Peyer's patch (tissue), 4 donors: ENCODE results near the gene IPCEF1. TPM values are rescaled to one million over a fixed set of nuclear protein-coding genes. Genes with fewer than 3 reads are reported as not detected.

Experiments
- DNase-seq, 3 donors: peaks; one replicate each; pipeline ENCODE4 v3.0.0-alpha.2; 2017 to 2019
- H3K27ac ChIP-seq, 4 donors: fragments of 200-600 bp; sonication (generic); one replicate each; pipeline ENCODE4 v1.5.1; 2016 to 2019
- H3K27me3 ChIP-seq, 2 donors: fragments of 200-600 bp; sonication (generic); one replicate each; pipeline ENCODE4 v1.5.1; 2019
- H3K36me3 ChIP-seq, 3 donors: fragments of 200-600 bp; sonication (generic); one replicate each; pipeline ENCODE4 v1.5.1; 2016 to 2019
- H3K4me1 ChIP-seq, 4 donors: fragments of 200-600 bp; sonication (generic); one replicate each; pipeline ENCODE4 v1.5.1; 2016 to 2019
- H3K4me3 ChIP-seq, 4 donors: fragments of 200-600 bp; sonication (generic); 1 replicate in 3 of 4; 2 replicates in 1 of 4; pipeline ENCODE4 v1.5.1; 2016 to 2019; ENCODE audit warnings: mild to moderate bottlenecking in 1 of 4
- H3K9me3 ChIP-seq, 4 donors: fragments of 200-600 bp; sonication (generic); one replicate each; pipeline ENCODE4 v1.5.1; 2016 to 2019; ENCODE audit warnings: mild to moderate bottlenecking in 1 of 4
- CTCF ChIP-seq, 6 experiments: fragments of 450-650 bp in 4 of 6; fragments of 200-600 bp in 2 of 6; sonication (generic) in 1 of 6; IDR thresholded peaks; one replicate each; pipeline ENCODE4 v1.5.1; 2017 to 2019; ENCODE audit warnings: antibody characterized with exemption in 6 of 6, mild to moderate bottlenecking in 3 of 6, moderate library complexity in 1 of 6
- POLR2A ChIP-seq, 2 donors: fragments of 450-650 bp; IDR thresholded peaks; one replicate each; pipeline ENCODE4 v1.5.1; 2017; ENCODE audit warnings: antibody characterized with exemption in 2 of 2, mild to moderate bottlenecking in 2 of 2, moderate library complexity in 2 of 2
- total RNA-seq, 4 donors: library from RNA; depleted of rRNA; stranded (reverse); fragments of >200 nt; gene quantifications; one replicate each; pipeline ENCODE4 v1.1.0, GENCODE V29; 2016

Gene IPCEF1
- total RNA-seq, 4 donors from 2014 or later: 2.1 to 19.8 (median 9.4) TPM

GRCh38 chr6:154261688-154262397, 94.8 kb downstream of the IPCEF1 start:
- H3K36me3 ChIP-seq: no peaks in the 10 kb centered on the region
- H3K9me3 ChIP-seq: no peaks in the 10 kb centered on the region
- no peak overlapping the region for H3K4me3 ChIP-seq
- TF ChIP-seq CTCF (IDR thresholded peaks at IDR 0.05): no peak
- TF ChIP-seq POLR2A (IDR thresholded peaks at IDR 0.05): no peak
- H3K4me1 ChIP-seq: no peaks in the 10 kb centered on the region
- H3K27ac ChIP-seq: no peak overlapping the region
- no peaks in the 10 kb centered on the region for H3K27me3 ChIP-seq
- DNase-seq: no peak

GRCh38 chr6:154258064-154258757, 98.4 kb downstream of the IPCEF1 start:
- TF ChIP-seq POLR2A (IDR thresholded peaks at IDR 0.05) (no peak), CTCF (IDR thresholded peaks at IDR 0.05) (no peak)
- Histone ChIP-seq H3K36me3 (no peaks in the 10 kb centered on the region), H3K4me1 (no peaks in the 10 kb centered on the region), H3K27me3 (no peaks in the 10 kb centered on the region), H3K27ac (no peak overlapping the region), H3K4me3 (no peak overlapping the region), H3K9me3 (no peaks in the 10 kb centered on the region)
- no peak for DNase-seq

GRCh38 chr6:154257067-154257466, 99.5 kb downstream of the IPCEF1 start:
- TF ChIP-seq POLR2A (IDR thresholded peaks at IDR 0.05) (no peak), CTCF (IDR thresholded peaks at IDR 0.05) (no peak)
- H3K4me1 ChIP-seq: no peaks in the 10 kb centered on the region

GRCh38 chr6:154252678-154253077, 103.9 kb downstream of the IPCEF1 start:
- TF ChIP-seq POLR2A (IDR thresholded peaks at IDR 0.05): no peak
- TF ChIP-seq CTCF (IDR thresholded peaks at IDR 0.05): no peak
- H3K27me3 ChIP-seq: no peaks in the 10 kb centered on the region
- H3K9me3 ChIP-seq: no peaks in the 10 kb centered on the region
- no peaks in the 10 kb centered on the region for H3K36me3 ChIP-seq
- no peak overlapping the region for H3K4me3 ChIP-seq
- DNase-seq: no peak
- peaks cover 0 to 3% (median 0%) of the 10 kb centered on the region in 4 donors for H3K4me1 ChIP-seq
- H3K27ac ChIP-seq: no peak overlapping the region

More at GRCh38 chr6:154257067-154257466, 99.5 kb downstream of the IPCEF1 start:
- H3K27ac ChIP-seq: no peak overlapping the region
- H3K27me3 ChIP-seq: no peaks in the 10 kb centered on the region
- no peaks in the 10 kb centered on the region for H3K9me3 ChIP-seq
- H3K4me3 ChIP-seq: no peak overlapping the region
- H3K36me3 ChIP-seq: no peaks in the 10 kb centered on the region
- no peak for DNase-seq

GRCh38 chr6:154251116-154251515, 105.5 kb downstream of the IPCEF1 start:
- Histone ChIP-seq H3K4me1 (peaks cover 0 to 3% (median 0%) of the 10 kb centered on the region in 4 donors), H3K36me3 (no peaks in the 10 kb centered on the region), H3K9me3 (no peaks in the 10 kb centered on the region), H3K27ac (no peak overlapping the region), H3K4me3 (no peak overlapping the region), H3K27me3 (no peaks in the 10 kb centered on the region)
- no peak for DNase-seq
- no peak for TF ChIP-seq CTCF (IDR thresholded peaks at IDR 0.05)
- no peak for TF ChIP-seq POLR2A (IDR thresholded peaks at IDR 0.05)
